GM23338 (cell line): ENCODE data around the gene STK24. TPM values are rescaled to one million over a fixed set of nuclear protein-coding genes. Genes with fewer than 3 reads are reported as not detected.

Experiments
- ATAC-seq: fragments of 200-7000 bp; cut with Tn5 transposase; 3 replicates; pipeline ENCODE4 v1.9.1; 2020
- DNase-seq: peaks from one replicate; pipeline ENCODE4 v3.0.0-alpha.2; 2015; ENCODE audit warnings: low spot score
- H2AFZ ChIP-seq: fragments of 200-600 bp; sonication (generic); 2 replicates; pipeline ENCODE4 v1.8.0; 2016; ENCODE audit warnings: antibody characterized with exemption, mild to moderate bottlenecking, moderate library complexity
- H3F3A ChIP-seq: fragments of 200-600 bp; sonication (generic); replicated peaks from 2 replicates; pipeline ENCODE4 v1.8.0; 2017; ENCODE audit warnings: antibody characterized with exemption, mixed run types, low read depth
- H3K27ac ChIP-seq: fragments of 200-600 bp; sonication (generic); 2 replicates; pipeline ENCODE4 v1.6.1; 2016; ENCODE audit warnings: low read depth
- H3K27me3 ChIP-seq: fragments of 200-600 bp; sonication (generic); 2 replicates; pipeline ENCODE4 v1.8.0; 2016; ENCODE audit warnings: mild to moderate bottlenecking, mixed run types, moderate library complexity; ENCODE audit not compliant: insufficient read depth
- H3K36me3 ChIP-seq: fragments of 200-600 bp; sonication (generic); 2 replicates; pipeline ENCODE4 v1.8.0; 2016; ENCODE audit warnings: mild to moderate bottlenecking; ENCODE audit not compliant: insufficient read depth
- H3K4me1 ChIP-seq: fragments of 200-600 bp; sonication (generic); 2 replicates; pipeline ENCODE4 v1.8.0; 2016; ENCODE audit warnings: mild to moderate bottlenecking, moderate library complexity; ENCODE audit not compliant: insufficient read depth
- H3K4me2 ChIP-seq: fragments of 200-600 bp; sonication (generic); 2 replicates; pipeline ENCODE4 v1.7.1; 2017; ENCODE audit warnings: mixed run types
- H3K4me3 ChIP-seq: fragments of 200-600 bp; sonication (generic); 2 replicates; pipeline ENCODE4 v1.6.1; 2016; ENCODE audit warnings: mixed run types
- H3K79me2 ChIP-seq: fragments of 200-600 bp; sonication (generic); replicated peaks from 2 replicates; pipeline ENCODE4 v1.8.0; 2017; ENCODE audit warnings: mild to moderate bottlenecking; ENCODE audit not compliant: insufficient read depth
- H3K9me2 ChIP-seq: fragments of 200-600 bp; sonication (generic); 2 replicates; pipeline ENCODE4 v1.8.0; 2017; ENCODE audit not compliant: insufficient read depth
- H4K20me1 ChIP-seq: fragments of 200-600 bp; sonication (generic); replicated peaks from 2 replicates; pipeline ENCODE4 v1.8.0; 2017; ENCODE audit warnings: mild to moderate bottlenecking; ENCODE audit not compliant: insufficient read depth
- H3K27ac Mint-ChIP-seq: 2 replicates; pipeline ENCODE4 v1.8.0; 2020; ENCODE audit warnings: inconsistent platforms, mild to moderate bottlenecking, moderate library complexity, mixed read lengths
- H3K27me3 Mint-ChIP-seq: 3 replicates; pipeline ENCODE4 v1.8.0; 2022; ENCODE audit warnings: low read depth, mild to moderate bottlenecking, moderate library complexity, mixed read lengths, inconsistent platforms; ENCODE audit not compliant: insufficient read depth, poor library complexity
- H3K36me3 Mint-ChIP-seq: 3 replicates; pipeline ENCODE4 v1.8.0; 2021; ENCODE audit warnings: low read depth, mild to moderate bottlenecking, inconsistent platforms, moderate library complexity, mixed read lengths
- H3K4me1 Mint-ChIP-seq: 3 replicates; pipeline ENCODE4 v1.8.0; 2020; ENCODE audit warnings: mild to moderate bottlenecking, inconsistent platforms, mixed read lengths
- H3K4me3 Mint-ChIP-seq: 3 replicates; pipeline ENCODE4 v1.8.0; 2021; ENCODE audit warnings: moderate library complexity, mild to moderate bottlenecking, inconsistent platforms, mixed read lengths
- H3K9me3 Mint-ChIP-seq: 3 replicates; pipeline ENCODE4 v1.8.0; 2020; ENCODE audit warnings: moderate library complexity, mild to moderate bottlenecking, inconsistent platforms, mixed read lengths
- CREB1 ChIP-seq: fragments of 250-450 bp; sonication (Bioruptor Pico); IDR thresholded peaks from 2 replicates; pipeline ENCODE4 v1.5.0; 2020; ENCODE audit warnings: low read depth, mild to moderate bottlenecking, moderate library complexity
- EZH2 ChIP-seq: fragments of 200-600 bp; sonication (generic); IDR thresholded peaks from one replicate; pipeline ENCODE4 v1.8.0; 2017; ENCODE audit warnings: antibody characterized with exemption, mild to moderate bottlenecking, low read depth; ENCODE audit not compliant: unreplicated experiment
- EZH2phosphoT487 ChIP-seq: fragments of 200-600 bp; sonication (generic); IDR thresholded peaks from one replicate; pipeline ENCODE4 v1.8.1; 2018; ENCODE audit warnings: antibody characterized with exemption; ENCODE audit not compliant: unreplicated experiment
- JUNB ChIP-seq: IDR thresholded peaks from one replicate; pipeline ENCODE4 v1.6.1; 2016; ENCODE audit warnings: antibody characterized with exemption; ENCODE audit not compliant: unreplicated experiment
- NANOG ChIP-seq: IDR thresholded peaks from 2 replicates; pipeline ENCODE4 v1.6.1; 2016; ENCODE audit warnings: antibody characterized with exemption, borderline replicate concordance
- POLR2AphosphoS5 ChIP-seq: IDR thresholded peaks from 2 replicates; pipeline ENCODE4 v1.6.1; 2016; ENCODE audit warnings: antibody characterized with exemption, low read depth
- STAT1 ChIP-seq: IDR thresholded peaks from one replicate; pipeline ENCODE4 v1.6.1; 2016; ENCODE audit warnings: antibody characterized with exemption; ENCODE audit not compliant: unreplicated experiment
- ZNF114 ChIP-seq: fragments of 250-450 bp; sonication (Bioruptor Pico); IDR thresholded peaks from 2 replicates; pipeline ENCODE4 v1.5.0; 2020; ENCODE audit warnings: mild to moderate bottlenecking, moderate library complexity
- ZNF331 ChIP-seq: fragments of 250-450 bp; sonication (Bioruptor Pico); IDR thresholded peaks from 2 replicates; pipeline ENCODE4 v1.5.0; 2020; ENCODE audit warnings: low read depth, mild to moderate bottlenecking, moderate library complexity
- polyA plus RNA-seq: library from polyadenylated mRNA; unstranded; fragments of >200 nt; fragmentation: Nextera tagmentation; extraction: Ambion mirVana; gene quantifications from 2 replicates; pipeline ENCODE4 v1.2.1, GENCODE V29; 2016
- total RNA-seq: library from RNA; depleted of rRNA; stranded (reverse); fragments of >200 nt; shearing (Covaris generic); gene quantifications from 2 replicates; pipeline ENCODE4 v1.2.3, GENCODE V29; 2014
- TF ChIP-seq, protein P1 (sequence below): IDR thresholded peaks from one replicate; pipeline ENCODE4 v1.6.1; 2018; ENCODE audit warnings: antibody characterized with exemption; ENCODE audit not compliant: unreplicated experiment
- TF ChIP-seq, protein P2 (sequence below), 2 experiments: fragments of 200-600 bp in 1 of 2; sonication (generic) in 1 of 2; conservative IDR thresholded peaks; 2 replicates each; pipeline versions ENCODE4 v1.5.1 to v1.6.1; 2016 to 2017; ENCODE audit warnings: antibody characterized with exemption in 2 of 2, low read depth in 2 of 2, mild to moderate bottlenecking in 2 of 2, moderate library complexity in 1 of 2
- TF ChIP-seq, protein P3 (sequence below): IDR thresholded peaks from 2 replicates; pipeline ENCODE4 v1.6.1; 2016; ENCODE audit warnings: antibody characterized with exemption

The STK24 gene
- total and polyA plus RNA-seq, 2 experiments from 2014 or later, result 56.5 to 144 TPM

DNA sequence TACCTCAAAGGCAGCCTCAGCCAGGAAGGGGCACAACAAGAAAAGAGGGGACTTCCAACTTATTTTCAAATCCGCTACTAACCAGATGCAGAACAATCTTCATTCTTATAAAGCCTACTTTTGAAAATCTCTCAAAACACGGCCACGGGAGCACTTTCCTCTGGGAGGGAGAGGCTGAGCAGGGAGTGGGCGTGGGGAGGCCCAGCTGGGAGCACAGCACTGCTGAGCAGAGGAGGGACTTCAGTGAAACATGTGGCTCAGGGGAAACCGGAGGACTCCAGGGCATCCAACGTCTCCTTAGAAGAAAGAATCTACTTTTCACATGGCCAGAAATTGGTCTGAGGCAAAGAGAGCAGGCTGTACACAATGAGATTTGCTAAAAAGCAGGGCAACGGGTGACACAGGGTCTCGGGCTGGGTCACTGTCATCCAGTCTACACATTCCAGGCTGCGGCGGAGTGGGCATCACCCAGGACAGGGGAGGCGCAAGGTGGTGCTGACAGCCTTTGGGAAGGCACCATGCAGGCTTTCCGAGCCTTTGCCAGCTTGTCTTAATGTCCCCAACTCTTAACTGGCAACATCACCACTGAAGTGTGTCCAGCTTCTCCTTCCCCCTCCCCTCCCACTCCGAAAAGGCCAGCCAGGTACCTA lies 117.1 kb downstream of the STK24 start:
- H3K27ac ChIP-seq, result 0 out of 2 replicates have a peak overlapping the region, but pooled peaks have one; percentile 9
- H4K20me1 ChIP-seq, result peaks cover under 1% of the 10 kb centered on the region
- DNase-seq (no peak), ATAC-seq (no peak)
- Mint-ChIP-seq H3K9me3 (no peaks in the 10 kb centered on the region), H3K4me1 (peaks cover 18% of the 10 kb centered on the region), H3K4me3 (no peak overlapping the region), H3K36me3 (peaks cover 79% of the 10 kb centered on the region), H3K27me3 (peaks cover 9% of the 10 kb centered on the region), H3K27ac (peak overlapping the region; percentile 60; the same call in 1 of the 2 replicates)
- no peaks in the 10 kb centered on the region for H3F3A ChIP-seq
- no peaks in the 10 kb centered on the region for H3K4me1 ChIP-seq
- H3K4me3 ChIP-seq, result no peak overlapping the region
- TF ChIP-seq ZNF114 (CRISPR knock-in tag), result no peak
- TF ChIP-seq JUNB, result no peak
- no peaks in the 10 kb centered on the region for H3K27me3 ChIP-seq
- H3K4me2 ChIP-seq, result no peak overlapping the region
- peaks cover 12% of the 10 kb centered on the region for H3K79me2 ChIP-seq
- peaks cover 3% of the 10 kb centered on the region; the same call in 1 of the 2 replicates for H3K36me3 ChIP-seq
- no peaks in the 10 kb centered on the region for H3K9me2 ChIP-seq
- H2AFZ ChIP-seq, result no peak overlapping the region

DNA sequence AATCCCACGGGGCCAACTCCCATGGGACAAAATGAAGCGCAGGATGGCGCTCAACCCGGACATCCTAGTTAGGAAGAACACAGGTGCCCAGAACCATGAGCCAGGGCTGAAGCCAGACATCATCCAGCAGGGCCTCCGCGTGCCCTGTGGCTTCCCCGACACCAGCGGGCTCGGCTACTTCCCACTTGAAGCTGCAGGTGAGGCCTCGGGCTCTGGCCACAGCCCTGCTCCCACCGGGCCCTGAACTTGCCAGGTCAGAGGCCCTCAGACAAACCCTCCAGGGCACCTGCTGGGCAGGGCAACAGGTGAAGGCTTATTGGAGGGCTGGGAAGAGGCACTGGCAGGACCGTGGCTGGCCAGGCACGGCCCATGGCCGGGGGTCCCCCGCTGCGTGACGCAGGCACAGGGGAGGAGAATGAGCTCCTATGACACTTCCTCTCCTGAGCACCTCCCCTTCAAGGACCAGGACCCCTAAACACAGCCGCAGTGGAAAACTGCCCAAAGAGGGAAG lies 117.7 kb downstream of the STK24 start:
- H3K4me2 ChIP-seq, result no peak overlapping the region
- no peak overlapping the region for H2AFZ ChIP-seq
- H3K79me2 ChIP-seq, result peaks cover 16% of the 10 kb centered on the region; the same call in 1 of the 2 replicates
- H3K4me1 ChIP-seq, result no peaks in the 10 kb centered on the region
- no peaks in the 10 kb centered on the region for H3K27me3 ChIP-seq
- H3K36me3 ChIP-seq, result peaks cover 3% of the 10 kb centered on the region; the same call in 1 of the 2 replicates
- Mint-ChIP-seq H3K4me1 (peaks cover 18% of the 10 kb centered on the region), H3K36me3 (peaks cover 82% of the 10 kb centered on the region), H3K9me3 (no peaks in the 10 kb centered on the region), H3K27me3 (peaks cover 9% of the 10 kb centered on the region), H3K27ac (no peak overlapping the region), H3K4me3 (no peak overlapping the region)
- H4K20me1 ChIP-seq, result peaks cover 5% of the 10 kb centered on the region
- ATAC-seq, result no peak
- H3K9me2 ChIP-seq, result no peaks in the 10 kb centered on the region
- no peak for DNase-seq
- no peak overlapping the region for H3K27ac ChIP-seq
- no peak overlapping the region for H3K4me3 ChIP-seq
- H3F3A ChIP-seq, result no peaks in the 10 kb centered on the region
- no peak for TF ChIP-seq EZH2phosphoT487
- no peak for TF ChIP-seq CREB1 (CRISPR knock-in tag)
- no peak for TF ChIP-seq STAT1
- TF ChIP-seq, protein P1, sequence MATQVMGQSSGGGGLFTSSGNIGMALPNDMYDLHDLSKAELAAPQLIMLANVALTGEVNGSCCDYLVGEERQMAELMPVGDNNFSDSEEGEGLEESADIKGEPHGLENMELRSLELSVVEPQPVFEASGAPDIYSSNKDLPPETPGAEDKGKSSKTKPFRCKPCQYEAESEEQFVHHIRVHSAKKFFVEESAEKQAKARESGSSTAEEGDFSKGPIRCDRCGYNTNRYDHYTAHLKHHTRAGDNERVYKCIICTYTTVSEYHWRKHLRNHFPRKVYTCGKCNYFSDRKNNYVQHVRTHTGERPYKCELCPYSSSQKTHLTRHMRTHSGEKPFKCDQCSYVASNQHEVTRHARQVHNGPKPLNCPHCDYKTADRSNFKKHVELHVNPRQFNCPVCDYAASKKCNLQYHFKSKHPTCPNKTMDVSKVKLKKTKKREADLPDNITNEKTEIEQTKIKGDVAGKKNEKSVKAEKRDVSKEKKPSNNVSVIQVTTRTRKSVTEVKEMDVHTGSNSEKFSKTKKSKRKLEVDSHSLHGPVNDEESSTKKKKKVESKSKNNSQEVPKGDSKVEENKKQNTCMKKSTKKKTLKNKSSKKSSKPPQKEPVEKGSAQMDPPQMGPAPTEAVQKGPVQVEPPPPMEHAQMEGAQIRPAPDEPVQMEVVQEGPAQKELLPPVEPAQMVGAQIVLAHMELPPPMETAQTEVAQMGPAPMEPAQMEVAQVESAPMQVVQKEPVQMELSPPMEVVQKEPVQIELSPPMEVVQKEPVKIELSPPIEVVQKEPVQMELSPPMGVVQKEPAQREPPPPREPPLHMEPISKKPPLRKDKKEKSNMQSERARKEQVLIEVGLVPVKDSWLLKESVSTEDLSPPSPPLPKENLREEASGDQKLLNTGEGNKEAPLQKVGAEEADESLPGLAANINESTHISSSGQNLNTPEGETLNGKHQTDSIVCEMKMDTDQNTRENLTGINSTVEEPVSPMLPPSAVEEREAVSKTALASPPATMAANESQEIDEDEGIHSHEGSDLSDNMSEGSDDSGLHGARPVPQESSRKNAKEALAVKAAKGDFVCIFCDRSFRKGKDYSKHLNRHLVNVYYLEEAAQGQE, result no peak
- TF ChIP-seq, protein P2, sequence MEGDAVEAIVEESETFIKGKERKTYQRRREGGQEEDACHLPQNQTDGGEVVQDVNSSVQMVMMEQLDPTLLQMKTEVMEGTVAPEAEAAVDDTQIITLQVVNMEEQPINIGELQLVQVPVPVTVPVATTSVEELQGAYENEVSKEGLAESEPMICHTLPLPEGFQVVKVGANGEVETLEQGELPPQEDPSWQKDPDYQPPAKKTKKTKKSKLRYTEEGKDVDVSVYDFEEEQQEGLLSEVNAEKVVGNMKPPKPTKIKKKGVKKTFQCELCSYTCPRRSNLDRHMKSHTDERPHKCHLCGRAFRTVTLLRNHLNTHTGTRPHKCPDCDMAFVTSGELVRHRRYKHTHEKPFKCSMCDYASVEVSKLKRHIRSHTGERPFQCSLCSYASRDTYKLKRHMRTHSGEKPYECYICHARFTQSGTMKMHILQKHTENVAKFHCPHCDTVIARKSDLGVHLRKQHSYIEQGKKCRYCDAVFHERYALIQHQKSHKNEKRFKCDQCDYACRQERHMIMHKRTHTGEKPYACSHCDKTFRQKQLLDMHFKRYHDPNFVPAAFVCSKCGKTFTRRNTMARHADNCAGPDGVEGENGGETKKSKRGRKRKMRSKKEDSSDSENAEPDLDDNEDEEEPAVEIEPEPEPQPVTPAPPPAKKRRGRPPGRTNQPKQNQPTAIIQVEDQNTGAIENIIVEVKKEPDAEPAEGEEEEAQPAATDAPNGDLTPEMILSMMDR (conservative IDR thresholded peaks at IDR 0.05; ENCODE audit: low read depth in 2 of 2), result no peak
- TF ChIP-seq NANOG, result no peak
- no peak for TF ChIP-seq JUNB
- no peak for TF ChIP-seq ZNF114 (CRISPR knock-in tag)
- no peak for TF ChIP-seq ZNF331
- TF ChIP-seq, protein P3, sequence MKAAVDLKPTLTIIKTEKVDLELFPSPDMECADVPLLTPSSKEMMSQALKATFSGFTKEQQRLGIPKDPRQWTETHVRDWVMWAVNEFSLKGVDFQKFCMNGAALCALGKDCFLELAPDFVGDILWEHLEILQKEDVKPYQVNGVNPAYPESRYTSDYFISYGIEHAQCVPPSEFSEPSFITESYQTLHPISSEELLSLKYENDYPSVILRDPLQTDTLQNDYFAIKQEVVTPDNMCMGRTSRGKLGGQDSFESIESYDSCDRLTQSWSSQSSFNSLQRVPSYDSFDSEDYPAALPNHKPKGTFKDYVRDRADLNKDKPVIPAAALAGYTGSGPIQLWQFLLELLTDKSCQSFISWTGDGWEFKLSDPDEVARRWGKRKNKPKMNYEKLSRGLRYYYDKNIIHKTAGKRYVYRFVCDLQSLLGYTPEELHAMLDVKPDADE, result no peak
- TF ChIP-seq EZH2, result no peak
- no peak for TF ChIP-seq POLR2AphosphoS5
